Measurements from ENCODE around the gene PANX2.
"Not testable (repeated sequence)": the region's sequence is repeated elsewhere in the genome, so short reads cannot be mapped to it uniquely, and the experiment has no call there.

Gene PANX2

GRCh38 chr22:50204571-50204970 lies 34.0 kb downstream of the PANX2 start:
- Mint-ChIP-seq H3K27ac (no peak overlapping the region), H3K9me3 (peaks cover 14% of the 10 kb centered on the region), H3K27me3 (ENCODE audit: low read depth, poor library complexity) (no peaks in the 10 kb centered on the region), H3K4me3 (no peak overlapping the region), H3K4me1 (peaks cover 32% of the 10 kb centered on the region), H3K36me3 (ENCODE audit: low read depth) (peaks cover 40% of the 10 kb centered on the region)
- DNase-seq: no peak
- no peak for TF ChIP-seq CTCF (IDR thresholded peaks at IDR 0.05)

- H3K27ac Mint-ChIP-seq: not testable (repeated sequence)
Observed at GRCh38 chr22:50204998-50205397, 34.5 kb downstream of the PANX2 start.

GRCh38 chr22:50205781-50206569 lies 35.4 kb downstream of the PANX2 start:
- Mint-ChIP-seq H3K9me3 (peaks cover 14% of the 10 kb centered on the region), H3K27me3 (ENCODE audit: low read depth, poor library complexity) (no peaks in the 10 kb centered on the region), H3K27ac (peak overlapping the region; percentile 84), H3K36me3 (ENCODE audit: low read depth) (peaks cover 47% of the 10 kb centered on the region), H3K4me1 (peaks cover 36% of the 10 kb centered on the region), H3K4me3 (no peak overlapping the region)
- TF ChIP-seq CTCF (IDR thresholded peaks at IDR 0.05): no peak
- DNase-seq: no peak

More at GRCh38 chr22:50204998-50205397, 34.5 kb downstream of the PANX2 start:
- not testable (repeated sequence) for DNase-seq; H3K27me3 Mint-ChIP-seq (ENCODE audit: low read depth, poor library complexity); H3K4me3 Mint-ChIP-seq
- Mint-ChIP-seq H3K9me3 (peaks cover 14% of the 10 kb centered on the region), H3K4me1 (peaks cover 36% of the 10 kb centered on the region), H3K36me3 (ENCODE audit: low read depth) (peaks cover 44% of the 10 kb centered on the region)

- peaks cover 14% of the 10 kb centered on the region for H3K9me3 Mint-ChIP-seq
- peak overlapping the region; percentile 84 for H3K27ac Mint-ChIP-seq
- peak; percentile 55 for TF ChIP-seq CTCF (IDR thresholded peaks at IDR 0.05)
- H3K4me3 Mint-ChIP-seq: no peak overlapping the region
- peaks cover 52% of the 10 kb centered on the region for H3K36me3 Mint-ChIP-seq (ENCODE audit: low read depth)
- H3K27me3 Mint-ChIP-seq (ENCODE audit: low read depth, poor library complexity): no peaks in the 10 kb centered on the region
- DNase-seq: peak; percentile 67
- peaks cover 36% of the 10 kb centered on the region for H3K4me1 Mint-ChIP-seq
Observed at GRCh38 chr22:50206599-50206998, 36.1 kb downstream of the PANX2 start.

GRCh38 chr22:50207383-50208140 lies 37.0 kb downstream of the PANX2 start:
- TF ChIP-seq CTCF (IDR thresholded peaks at IDR 0.05): no peak
- H3K27me3 Mint-ChIP-seq (ENCODE audit: low read depth, poor library complexity): no peaks in the 10 kb centered on the region
- H3K4me3 Mint-ChIP-seq: no peak overlapping the region
- H3K4me1 Mint-ChIP-seq: peaks cover 27% of the 10 kb centered on the region
- no peak overlapping the region for H3K27ac Mint-ChIP-seq
- DNase-seq: no peak
- H3K9me3 Mint-ChIP-seq: peaks cover 13% of the 10 kb centered on the region
- peaks cover 53% of the 10 kb centered on the region for H3K36me3 Mint-ChIP-seq (ENCODE audit: low read depth)

GRCh38 chr22:50208430-50208938 lies 38.0 kb downstream of the PANX2 start:
- Mint-ChIP-seq H3K27ac (no peak overlapping the region), H3K9me3 (peaks cover 6% of the 10 kb centered on the region), H3K4me3 (no peak overlapping the region), H3K4me1 (peaks cover 20% of the 10 kb centered on the region), H3K27me3 (ENCODE audit: low read depth, poor library complexity) (no peaks in the 10 kb centered on the region), H3K36me3 (ENCODE audit: low read depth) (peaks cover 53% of the 10 kb centered on the region)
- DNase-seq: no peak
- TF ChIP-seq CTCF (IDR thresholded peaks at IDR 0.05): no peak
